ENCODE measurements around the gene BTBD10.
"Not testable (repeated sequence)": the region's sequence is repeated elsewhere in the genome, so short reads cannot be mapped to it uniquely, and the experiment has no call there.

Gene BTBD10

DNA sequence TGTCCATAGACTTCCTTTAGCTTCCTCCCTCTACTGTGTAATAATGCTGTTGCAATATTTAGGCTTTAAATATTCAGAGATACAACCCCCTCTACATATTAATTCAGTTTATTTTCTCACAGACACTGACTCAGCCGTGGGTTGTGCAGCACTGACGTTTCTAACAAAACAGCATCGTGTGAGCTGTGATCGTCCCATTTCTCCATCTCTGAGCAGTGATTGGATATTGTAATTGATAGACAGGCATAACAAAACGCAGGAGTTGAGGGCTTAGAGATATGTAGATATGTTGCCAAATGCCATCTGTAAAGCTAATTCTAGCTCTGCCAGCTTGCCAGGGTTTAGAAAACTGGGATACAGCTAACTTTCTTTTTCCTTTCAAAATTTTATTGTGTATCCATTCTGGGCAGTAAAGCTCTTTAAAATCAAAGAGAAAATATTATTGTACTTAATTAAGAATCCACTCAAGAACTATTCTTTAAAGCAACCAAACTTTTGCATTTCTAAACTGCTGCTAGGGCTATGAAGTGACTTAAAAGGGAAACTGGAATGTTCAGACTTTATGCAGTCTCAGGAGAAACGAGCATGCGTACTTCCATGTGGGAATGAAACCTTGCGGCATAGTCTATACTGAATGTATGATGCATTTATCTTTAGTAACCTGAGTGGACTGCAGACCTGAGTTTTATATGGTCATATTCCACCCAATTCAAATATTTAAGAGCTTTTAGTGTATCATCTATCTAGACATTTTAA lies 22.7 kb downstream of the BTBD10 start:
- DNase-seq (ENCODE audit: low spot score): peak; percentile 58
- peak; percentile 84 for FAIRE-seq

DNA sequence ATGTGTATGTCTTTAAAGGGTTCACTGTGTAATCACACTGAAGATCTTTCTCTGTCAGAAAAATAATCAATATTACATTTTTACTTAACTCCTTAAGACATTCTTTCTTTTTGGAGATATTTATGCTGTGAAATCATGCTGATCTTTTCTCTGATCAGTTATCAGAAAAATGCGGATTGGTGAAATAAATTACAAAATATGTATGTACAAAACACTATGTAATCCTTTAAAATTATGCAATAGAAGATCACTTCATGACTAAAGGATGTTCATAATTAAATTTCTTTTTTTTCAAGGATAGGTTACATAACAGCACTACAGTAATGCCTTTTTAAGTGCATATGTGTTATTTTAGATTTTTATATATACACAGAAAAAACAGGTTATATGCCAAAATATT lies 24.7 kb downstream of the BTBD10 start:
- FAIRE-seq (peak; percentile 66), DNase-seq (ENCODE audit: low spot score) (no peak)

DNA sequence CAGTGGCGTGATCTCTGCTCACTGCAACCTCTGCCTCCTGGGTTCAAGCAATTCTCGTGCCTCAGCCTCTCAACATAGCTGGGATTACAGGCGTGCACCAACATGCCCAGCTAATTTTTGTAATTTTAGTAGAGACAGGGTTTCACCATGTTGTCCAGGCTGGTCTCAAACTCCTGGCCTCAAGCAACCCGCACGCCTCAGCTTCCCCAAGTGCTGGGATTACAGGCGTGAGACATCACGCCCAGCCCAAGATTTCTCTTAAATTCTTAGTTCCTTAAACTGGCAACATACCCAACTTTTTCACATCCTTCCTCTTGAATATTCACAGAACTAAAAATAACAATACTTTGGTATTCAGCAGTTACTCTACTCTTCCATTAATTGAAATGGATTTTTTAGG lies 26.2 kb downstream of the BTBD10 start:
- not testable (repeated sequence) for DNase-seq (ENCODE audit: low spot score); FAIRE-seq

DNA sequence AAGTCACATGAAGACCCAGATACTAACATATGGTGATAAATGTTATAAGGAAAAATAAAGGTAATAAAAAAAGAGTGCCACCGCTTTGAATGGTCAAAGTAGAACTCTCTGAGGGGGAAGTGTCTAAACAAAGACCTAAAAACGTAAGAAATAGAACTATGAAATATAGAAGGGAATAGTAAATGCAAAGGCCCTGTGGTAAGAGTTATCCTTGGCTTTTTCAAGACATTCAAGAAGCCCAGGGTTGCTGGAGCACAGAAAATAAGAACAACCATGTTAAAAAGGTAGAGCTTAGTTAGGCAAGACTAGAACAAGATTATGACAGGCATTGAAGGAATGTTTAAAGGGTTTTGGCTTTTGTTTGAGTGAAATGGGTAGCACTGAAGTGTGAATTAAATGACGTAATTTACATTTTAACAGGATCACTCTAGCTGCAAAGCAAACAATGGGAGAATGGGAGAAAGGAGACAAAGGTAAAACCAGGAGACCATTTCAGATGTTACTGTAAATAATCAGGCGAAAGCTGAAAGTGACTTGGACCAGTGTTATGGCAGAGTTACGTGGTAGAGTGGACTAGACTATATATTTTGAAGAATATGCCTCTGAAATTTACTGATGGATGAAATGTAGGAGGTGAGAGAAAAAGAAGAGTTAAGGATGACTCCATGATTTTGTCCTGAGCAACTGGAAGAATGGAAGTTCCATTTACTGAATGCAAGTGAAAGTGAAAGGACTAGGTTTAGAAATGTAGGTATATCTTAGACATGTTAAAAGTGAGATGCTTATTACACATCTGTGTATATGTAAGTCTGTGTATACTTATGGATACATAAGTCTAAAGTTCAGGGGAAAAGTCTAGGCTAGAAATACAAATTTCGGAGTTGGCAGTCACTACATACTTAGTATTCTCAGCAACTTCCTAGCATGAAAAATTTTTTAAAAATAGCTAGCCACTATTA lies 28.5 kb downstream of the BTBD10 start:
- DNase-seq (ENCODE audit: low spot score) (peak; percentile 82), FAIRE-seq (peak; percentile 94)

- FAIRE-seq (no peak), DNase-seq (ENCODE audit: low spot score) (no peak)
Observed at GRCh38 chr11:13433437-13433836, 29.6 kb downstream of the BTBD10 start.

DNA sequence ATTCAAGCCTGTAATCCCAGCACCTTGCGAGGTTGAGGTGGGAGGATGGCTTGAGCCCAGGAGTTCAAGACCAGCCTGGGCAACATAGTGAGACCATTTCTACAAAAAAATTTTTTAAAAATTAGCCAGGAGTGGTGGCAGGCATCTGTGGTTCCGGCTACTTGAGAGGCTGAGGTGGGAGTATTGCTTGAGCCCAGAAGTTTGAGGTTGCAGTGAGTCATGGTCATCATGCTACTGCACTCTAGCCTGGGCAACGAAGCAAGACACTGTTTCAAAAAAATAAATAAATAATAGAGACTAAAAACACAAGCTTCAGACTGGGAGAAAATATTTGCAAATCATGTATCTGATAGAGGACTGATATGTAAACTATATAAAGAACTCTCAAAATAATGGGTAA lies 33.2 kb downstream of the BTBD10 start:
- DNase-seq (ENCODE audit: low spot score) (peak; percentile 81), FAIRE-seq (peak; percentile 96)

- DNase-seq (ENCODE audit: low spot score): no peak
- no peak for FAIRE-seq
Observed at GRCh38 chr11:13429288-13429687, 33.7 kb downstream of the BTBD10 start.

- no peak for DNase-seq (ENCODE audit: low spot score)
- FAIRE-seq: no peak
Observed at GRCh38 chr11:13427440-13427839, 35.6 kb downstream of the BTBD10 start.

DNA sequence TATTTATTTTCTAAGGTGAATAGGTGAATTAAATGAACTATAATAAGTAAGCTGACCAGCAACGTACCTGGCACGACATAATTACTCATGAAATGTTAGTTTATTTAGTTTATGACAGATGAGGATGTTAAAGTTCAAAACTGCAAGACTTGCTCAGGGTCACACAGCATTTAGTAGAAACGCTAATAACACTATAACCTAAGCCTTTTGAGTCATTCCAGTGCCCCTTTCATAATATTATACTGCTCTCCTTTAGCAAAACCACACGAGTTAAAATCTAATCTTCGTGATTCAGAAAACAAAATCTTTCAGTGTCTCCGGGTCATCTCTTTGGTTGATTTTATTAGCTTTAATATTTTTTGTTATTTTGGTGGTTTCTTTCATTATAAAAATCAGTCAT lies 39.6 kb downstream of the BTBD10 start:
- FAIRE-seq (peak; percentile 98), DNase-seq (ENCODE audit: low spot score) (peak; percentile 40)

- FAIRE-seq: no peak
- DNase-seq (ENCODE audit: low spot score): no peak
Observed at GRCh38 chr11:13421561-13421960, 41.5 kb downstream of the BTBD10 start.

DNA sequence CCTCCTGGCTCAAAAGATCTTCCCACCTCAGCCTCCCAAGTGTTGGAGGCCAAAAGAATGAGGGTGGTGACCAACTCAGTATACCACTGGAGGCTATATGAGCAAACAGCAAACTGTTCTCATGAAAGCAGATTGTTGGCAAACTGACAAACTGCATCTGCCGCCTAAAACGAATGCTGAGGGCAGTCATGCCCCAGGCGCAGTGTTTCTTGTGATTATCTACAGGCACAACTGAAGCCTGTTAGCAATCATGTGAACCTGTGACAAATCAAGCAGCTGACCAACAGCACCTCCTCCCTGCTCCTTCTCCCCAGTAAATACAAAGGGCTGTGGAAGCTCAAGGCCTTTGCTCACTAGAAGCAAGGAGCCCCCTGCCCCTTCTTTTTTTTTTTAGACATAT lies 47.8 kb downstream of the BTBD10 start:
- FAIRE-seq (no peak), DNase-seq (ENCODE audit: low spot score) (no peak)

DNA sequence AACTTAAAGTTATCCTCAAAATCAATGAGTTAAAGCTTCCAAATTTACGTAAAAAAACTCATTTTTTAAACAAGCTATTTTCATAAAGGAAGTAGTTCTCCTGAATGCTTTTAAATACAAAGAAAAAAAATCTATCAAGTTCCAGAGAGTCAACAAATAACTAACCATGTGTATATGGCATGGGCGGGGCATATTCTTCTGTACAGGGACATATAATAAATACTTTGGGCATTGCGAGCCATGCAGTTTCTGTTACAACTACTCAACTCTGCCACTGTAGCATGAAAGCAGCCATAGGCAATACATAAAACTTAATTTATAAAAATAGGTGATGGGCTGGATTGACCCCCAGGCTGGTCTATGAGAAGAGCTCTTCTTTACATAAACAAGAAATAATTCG lies 57.8 kb downstream of the BTBD10 start:
- DNase-seq (ENCODE audit: low spot score) (no peak), FAIRE-seq (no peak)

- not testable (repeated sequence) for FAIRE-seq; DNase-seq (ENCODE audit: low spot score)
Observed at GRCh38 chr11:13398335-13398734, 64.7 kb downstream of the BTBD10 start.

DNA sequence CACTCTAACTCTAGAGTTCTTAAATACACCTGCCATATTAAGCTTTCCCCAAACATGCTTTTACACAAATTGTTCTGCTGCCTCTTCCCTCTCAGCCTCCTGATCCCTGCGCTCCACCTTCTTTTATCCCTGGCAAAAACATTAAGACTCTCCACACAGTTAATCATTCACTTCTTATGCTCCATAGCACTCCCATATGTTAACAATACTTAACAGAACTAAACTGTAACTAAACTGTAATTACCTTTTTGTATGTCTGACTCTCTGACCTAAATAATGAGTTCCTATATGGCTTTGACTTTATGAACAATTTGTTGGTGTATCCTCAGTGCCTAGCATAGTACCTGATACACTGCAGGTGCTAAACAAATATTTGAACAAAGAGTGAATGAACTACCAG lies 71.8 kb downstream of the BTBD10 start:
- DNase-seq (ENCODE audit: low spot score): no peak
- no peak for FAIRE-seq

DNA sequence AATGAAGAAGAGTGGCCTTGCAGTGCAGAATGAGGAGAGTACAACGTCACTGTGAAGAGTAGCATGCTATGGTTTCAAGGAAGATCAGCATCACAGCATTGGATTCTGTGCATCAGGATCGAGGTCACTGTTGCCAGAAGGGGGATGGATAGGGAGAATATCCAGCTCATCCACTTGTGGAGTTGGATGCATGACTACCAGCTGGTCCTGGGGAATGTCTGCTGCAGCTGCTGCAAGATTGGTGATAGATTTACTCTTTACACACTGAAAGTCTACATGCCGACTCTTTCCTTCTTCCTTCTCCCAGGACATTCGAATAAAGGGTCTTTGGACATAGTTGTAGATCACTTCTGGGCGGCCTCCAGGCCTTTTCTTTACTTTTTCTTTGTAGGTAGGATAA lies 74.3 kb downstream of the BTBD10 start:
- FAIRE-seq (no peak), DNase-seq (ENCODE audit: low spot score) (no peak)

DNA sequence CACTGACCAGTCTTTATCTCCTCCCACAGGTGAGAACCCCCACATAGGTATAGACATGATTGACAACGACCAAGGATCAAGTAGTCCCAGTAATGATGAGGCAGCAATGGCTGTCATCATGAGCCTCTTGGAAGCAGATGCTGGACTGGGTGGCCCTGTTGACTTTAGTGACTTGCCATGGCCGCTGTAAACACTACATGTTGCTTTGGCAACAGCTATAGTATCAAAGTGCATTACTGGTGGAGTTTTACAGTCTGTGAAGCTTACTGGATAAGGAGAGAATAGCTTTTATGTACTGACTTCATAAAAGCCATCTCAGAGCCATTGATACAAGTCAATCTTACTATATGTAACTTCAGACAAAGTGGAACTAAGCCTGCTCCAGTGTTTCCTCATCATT lies 76.5 kb downstream of the BTBD10 start:
- DNase-seq (ENCODE audit: low spot score): no peak
- no peak for FAIRE-seq

DNA sequence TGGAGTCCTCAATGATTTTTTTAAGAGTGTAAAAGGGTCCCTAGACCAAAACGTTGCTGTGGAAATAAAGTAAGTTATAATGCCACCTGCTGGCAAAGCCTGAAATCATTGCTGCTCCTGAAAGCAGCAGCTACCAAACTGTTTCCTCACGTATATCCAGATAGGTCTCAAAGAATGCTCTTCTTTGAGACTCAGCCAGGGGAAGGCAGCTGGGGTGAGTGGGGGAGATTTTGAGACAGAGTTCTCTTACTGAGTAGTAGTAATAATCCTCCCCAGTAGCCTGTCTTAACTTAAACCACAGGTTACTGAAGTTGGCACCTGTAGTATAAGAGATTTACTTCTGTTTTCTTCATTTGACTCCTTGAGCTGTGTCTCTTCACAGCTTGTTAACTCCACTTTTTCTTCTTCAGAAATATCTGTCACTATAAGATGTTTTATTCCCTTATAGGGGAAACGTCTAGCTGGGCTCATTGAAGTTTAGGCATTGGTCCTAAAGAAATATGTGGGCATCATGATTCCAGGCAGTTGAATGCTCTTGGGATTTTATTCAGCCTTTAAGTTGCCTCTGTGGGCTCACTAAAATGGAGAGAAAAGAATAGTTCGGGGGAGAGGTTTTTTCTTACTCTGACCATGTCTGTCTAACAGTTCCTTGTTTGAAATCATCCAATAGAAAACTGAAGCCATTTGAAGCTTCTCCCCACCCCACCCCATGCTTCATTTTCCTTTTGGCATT lies 77.9 kb downstream of the BTBD10 start:
- FAIRE-seq (no peak), DNase-seq (ENCODE audit: low spot score) (peak; percentile 25)

DNA sequence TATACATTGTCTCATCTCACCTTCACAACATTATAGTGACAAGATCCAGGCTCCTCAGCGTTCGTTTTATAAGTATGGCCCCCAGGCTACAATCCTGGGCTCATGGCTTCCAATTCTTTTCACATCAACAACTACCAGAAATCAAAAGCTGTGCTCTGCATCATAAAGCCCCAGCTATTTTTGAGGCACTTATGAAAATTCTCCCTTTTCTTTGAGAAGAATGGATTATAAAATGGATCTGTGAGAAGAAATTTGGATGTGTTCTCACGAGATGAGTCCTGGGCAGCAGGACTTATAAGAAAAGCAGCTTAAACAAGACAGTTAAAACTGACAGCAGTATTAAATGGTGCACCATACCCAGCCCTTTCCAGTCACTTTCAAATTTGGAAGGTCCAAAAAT lies 80.3 kb downstream of the BTBD10 start:
- FAIRE-seq (no peak), DNase-seq (ENCODE audit: low spot score) (no peak)

- no peak for FAIRE-seq
Observed at GRCh38 chr11:13380731-13381130, 82.3 kb downstream of the BTBD10 start.

GRCh38 chr11:13378316-13378715 lies 84.7 kb downstream of the BTBD10 start:
- no peak for FAIRE-seq
- DNase-seq (ENCODE audit: low spot score): no peak

More at GRCh38 chr11:13380731-13381130, 82.3 kb downstream of the BTBD10 start:
- no peak for DNase-seq (ENCODE audit: low spot score)

GRCh38 chr11:13376838-13377237 lies 86.2 kb downstream of the BTBD10 start:
- FAIRE-seq: no peak
- no peak for DNase-seq (ENCODE audit: low spot score)

- DNase-seq (ENCODE audit: low spot score) (no peak), FAIRE-seq (no peak)
Observed at GRCh38 chr11:13376402-13376801, 86.6 kb downstream of the BTBD10 start.
